Peyer's patch (tissue), 4 donors: Measurements from ENCODE around the gene PARD3B. TPM values are rescaled to one million over a fixed set of nuclear protein-coding genes. Genes with fewer than 3 reads are reported as not detected.

ENCODE experiments used
- DNase-seq, 3 donors: peaks; one replicate each; pipeline ENCODE4 v3.0.0-alpha.2; 2017 to 2019
- H3K27ac ChIP-seq, 4 donors: fragments of 200-600 bp; sonication (generic); one replicate each; pipeline ENCODE4 v1.5.1; 2016 to 2019
- H3K27me3 ChIP-seq, 2 donors: fragments of 200-600 bp; sonication (generic); one replicate each; pipeline ENCODE4 v1.5.1; 2019
- H3K36me3 ChIP-seq, 3 donors: fragments of 200-600 bp; sonication (generic); one replicate each; pipeline ENCODE4 v1.5.1; 2016 to 2019
- H3K4me1 ChIP-seq, 4 donors: fragments of 200-600 bp; sonication (generic); one replicate each; pipeline ENCODE4 v1.5.1; 2016 to 2019
- H3K4me3 ChIP-seq, 4 donors: fragments of 200-600 bp; sonication (generic); 1 replicate in 3 of 4; 2 replicates in 1 of 4; pipeline ENCODE4 v1.5.1; 2016 to 2019; ENCODE audit warnings: mild to moderate bottlenecking in 1 of 4
- H3K9me3 ChIP-seq, 4 donors: fragments of 200-600 bp; sonication (generic); one replicate each; pipeline ENCODE4 v1.5.1; 2016 to 2019; ENCODE audit warnings: mild to moderate bottlenecking in 1 of 4
- POLR2A ChIP-seq, 2 donors: fragments of 450-650 bp; IDR thresholded peaks; one replicate each; pipeline ENCODE4 v1.5.1; 2017; ENCODE audit warnings: antibody characterized with exemption in 2 of 2, mild to moderate bottlenecking in 2 of 2, moderate library complexity in 2 of 2
- total RNA-seq, 4 donors: library from RNA; depleted of rRNA; stranded (reverse); fragments of >200 nt; gene quantifications; one replicate each; pipeline ENCODE4 v1.1.0, GENCODE V29; 2016
- TF ChIP-seq, protein P1 (sequence below), 6 experiments: fragments of 450-650 bp in 4 of 6; fragments of 200-600 bp in 2 of 6; sonication (generic) in 1 of 6; IDR thresholded peaks; one replicate each; pipeline ENCODE4 v1.5.1; 2017 to 2019; ENCODE audit warnings: antibody characterized with exemption in 6 of 6, mild to moderate bottlenecking in 3 of 6, moderate library complexity in 1 of 6

Gene PARD3B
- total RNA-seq, 4 donors from 2014 or later = 19.6 to 52.0 (median 40.6) TPM

DNA sequence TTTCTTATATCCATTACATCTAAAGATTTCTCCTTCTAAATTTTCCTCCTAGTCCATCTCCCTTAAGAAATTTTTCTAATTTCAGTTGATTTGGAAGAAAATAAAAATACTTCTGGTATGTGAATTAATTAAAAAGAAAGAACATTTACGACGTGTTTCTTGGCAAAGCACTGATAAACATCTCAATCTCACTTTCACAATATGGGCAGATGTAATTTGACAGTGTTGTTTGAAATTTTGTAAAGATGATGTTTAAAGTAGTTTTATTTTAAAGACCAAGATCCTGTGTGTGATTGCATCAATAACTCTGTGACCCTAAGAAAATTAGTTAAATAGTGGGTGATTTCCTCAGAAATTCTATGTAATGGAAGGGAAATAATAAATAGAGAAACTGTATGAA is 510.0 kb downstream of the PARD3B start:
- H3K27me3 ChIP-seq = no peaks in the 10 kb centered on the region
- no peak for DNase-seq
- H3K27ac ChIP-seq = no peak overlapping the region
- no peaks in the 10 kb centered on the region for H3K4me1 ChIP-seq
- H3K4me3 ChIP-seq = no peak overlapping the region
- H3K9me3 ChIP-seq = no peaks in the 10 kb centered on the region
- TF ChIP-seq POLR2A (IDR thresholded peaks at IDR 0.05) = no peak
- TF ChIP-seq, protein P1, sequence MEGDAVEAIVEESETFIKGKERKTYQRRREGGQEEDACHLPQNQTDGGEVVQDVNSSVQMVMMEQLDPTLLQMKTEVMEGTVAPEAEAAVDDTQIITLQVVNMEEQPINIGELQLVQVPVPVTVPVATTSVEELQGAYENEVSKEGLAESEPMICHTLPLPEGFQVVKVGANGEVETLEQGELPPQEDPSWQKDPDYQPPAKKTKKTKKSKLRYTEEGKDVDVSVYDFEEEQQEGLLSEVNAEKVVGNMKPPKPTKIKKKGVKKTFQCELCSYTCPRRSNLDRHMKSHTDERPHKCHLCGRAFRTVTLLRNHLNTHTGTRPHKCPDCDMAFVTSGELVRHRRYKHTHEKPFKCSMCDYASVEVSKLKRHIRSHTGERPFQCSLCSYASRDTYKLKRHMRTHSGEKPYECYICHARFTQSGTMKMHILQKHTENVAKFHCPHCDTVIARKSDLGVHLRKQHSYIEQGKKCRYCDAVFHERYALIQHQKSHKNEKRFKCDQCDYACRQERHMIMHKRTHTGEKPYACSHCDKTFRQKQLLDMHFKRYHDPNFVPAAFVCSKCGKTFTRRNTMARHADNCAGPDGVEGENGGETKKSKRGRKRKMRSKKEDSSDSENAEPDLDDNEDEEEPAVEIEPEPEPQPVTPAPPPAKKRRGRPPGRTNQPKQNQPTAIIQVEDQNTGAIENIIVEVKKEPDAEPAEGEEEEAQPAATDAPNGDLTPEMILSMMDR (IDR thresholded peaks at IDR 0.05) = no peak
- H3K36me3 ChIP-seq = no peaks in the 10 kb centered on the region

DNA sequence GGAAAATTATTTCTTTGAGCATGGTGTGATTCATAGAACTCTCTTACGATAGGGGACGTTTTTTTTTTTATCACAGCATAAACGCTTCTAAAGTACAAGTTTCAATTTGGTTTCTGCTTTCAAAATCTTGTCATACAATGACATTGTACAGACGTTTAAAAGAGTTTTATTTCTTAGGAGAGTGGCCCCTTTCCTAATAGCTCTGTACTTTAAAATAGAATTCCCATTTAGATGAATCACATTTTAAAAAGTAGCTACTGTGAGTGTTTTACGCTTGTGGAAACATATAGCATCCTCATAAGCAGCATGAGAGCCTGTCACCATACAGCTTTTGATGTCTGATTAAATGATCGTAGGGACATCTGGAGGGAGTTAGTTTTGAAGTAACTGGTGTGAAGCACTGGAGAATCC is 510.9 kb downstream of the PARD3B start:
- TF ChIP-seq POLR2A (IDR thresholded peaks at IDR 0.05) = no peak
- TF ChIP-seq, protein P1 (IDR thresholded peaks at IDR 0.05) = no peak
- no peaks in the 10 kb centered on the region for H3K27me3 ChIP-seq
- H3K36me3 ChIP-seq = no peaks in the 10 kb centered on the region
- H3K4me1 ChIP-seq = no peaks in the 10 kb centered on the region
- H3K27ac ChIP-seq = no peak overlapping the region
- DNase-seq = no peak
- H3K9me3 ChIP-seq = no peaks in the 10 kb centered on the region
- H3K4me3 ChIP-seq = no peak overlapping the region

DNA sequence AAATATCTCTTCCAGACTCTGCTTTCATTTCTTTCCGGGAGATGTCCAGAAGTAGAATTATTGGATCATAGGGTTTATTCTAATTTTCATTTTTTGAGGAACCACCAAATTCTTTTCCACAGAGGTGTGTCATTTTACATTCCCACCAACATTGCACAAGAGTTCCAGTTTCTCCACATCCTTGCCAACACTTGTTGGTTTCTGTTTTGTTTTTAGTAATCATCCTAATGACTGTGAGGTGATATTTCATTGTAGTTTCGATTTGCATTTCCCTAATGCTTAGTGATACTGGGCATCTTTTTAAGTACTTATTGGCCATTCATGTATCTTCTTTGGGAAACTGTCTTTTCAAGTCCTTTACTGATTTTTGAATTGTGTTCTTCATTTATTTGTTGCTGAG is 513.1 kb downstream of the PARD3B start:
- Histone ChIP-seq H3K27me3 (no peaks in the 10 kb centered on the region), H3K36me3 (no peaks in the 10 kb centered on the region), H3K4me3 (no peak overlapping the region), H3K9me3 (no peaks in the 10 kb centered on the region), H3K27ac (no peak overlapping the region), H3K4me1 (no peaks in the 10 kb centered on the region)
- no peak for DNase-seq
- TF ChIP-seq, protein P1 (IDR thresholded peaks at IDR 0.05) = no peak
- no peak for TF ChIP-seq POLR2A (IDR thresholded peaks at IDR 0.05)

DNA sequence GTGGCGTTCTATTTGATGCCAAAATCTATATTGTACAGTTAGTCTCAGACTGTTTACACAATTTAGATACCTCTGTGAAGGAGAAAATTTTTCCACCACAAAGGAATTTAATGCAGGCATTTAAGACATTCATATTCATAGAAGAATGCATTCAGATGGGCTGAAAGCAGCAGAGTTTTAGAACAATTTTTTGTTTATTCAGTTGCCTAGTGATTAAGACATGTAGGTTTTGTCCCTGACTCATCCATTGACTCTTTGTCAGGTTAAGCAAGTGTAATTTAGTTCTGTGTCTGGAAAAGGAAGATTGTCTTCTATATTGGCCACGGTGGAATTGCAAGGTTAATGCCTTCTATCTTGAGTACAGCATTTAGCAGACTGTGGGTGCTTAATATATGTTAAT is 515.0 kb downstream of the PARD3B start:
- Histone ChIP-seq H3K27me3 (no peaks in the 10 kb centered on the region), H3K4me3 (no peak overlapping the region), H3K4me1 (no peaks in the 10 kb centered on the region), H3K36me3 (no peaks in the 10 kb centered on the region), H3K9me3 (no peaks in the 10 kb centered on the region), H3K27ac (no peak overlapping the region)
- TF ChIP-seq, protein P1 (IDR thresholded peaks at IDR 0.05) = no peak
- no peak for TF ChIP-seq POLR2A (IDR thresholded peaks at IDR 0.05)
- DNase-seq = no peak

DNA sequence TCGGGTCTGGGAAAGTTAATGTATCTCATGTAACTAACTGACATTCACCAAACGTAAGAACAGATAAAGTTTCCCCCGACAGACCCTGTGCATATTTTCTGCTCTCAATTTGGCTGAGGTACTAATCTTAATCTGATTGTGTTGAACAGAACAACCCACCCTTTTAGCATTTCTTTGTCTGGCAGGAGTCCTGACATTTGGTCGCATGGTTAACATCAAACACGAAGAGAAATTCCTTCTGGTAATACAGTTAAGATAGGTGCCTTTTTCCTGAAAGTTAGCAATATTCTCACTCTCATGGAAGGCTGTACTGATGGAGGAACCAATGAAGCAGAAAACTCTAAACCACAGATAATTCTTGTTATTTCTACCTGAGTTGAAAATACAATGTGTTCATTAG is 520.8 kb downstream of the PARD3B start:
- Histone ChIP-seq H3K27ac (no peak overlapping the region), H3K36me3 (no peaks in the 10 kb centered on the region), H3K4me3 (no peak overlapping the region), H3K9me3 (no peaks in the 10 kb centered on the region), H3K27me3 (no peaks in the 10 kb centered on the region), H3K4me1 (no peaks in the 10 kb centered on the region)
- no peak for DNase-seq
- TF ChIP-seq POLR2A (IDR thresholded peaks at IDR 0.05) = no peak
- TF ChIP-seq, protein P1 (IDR thresholded peaks at IDR 0.05) = no peak

DNA sequence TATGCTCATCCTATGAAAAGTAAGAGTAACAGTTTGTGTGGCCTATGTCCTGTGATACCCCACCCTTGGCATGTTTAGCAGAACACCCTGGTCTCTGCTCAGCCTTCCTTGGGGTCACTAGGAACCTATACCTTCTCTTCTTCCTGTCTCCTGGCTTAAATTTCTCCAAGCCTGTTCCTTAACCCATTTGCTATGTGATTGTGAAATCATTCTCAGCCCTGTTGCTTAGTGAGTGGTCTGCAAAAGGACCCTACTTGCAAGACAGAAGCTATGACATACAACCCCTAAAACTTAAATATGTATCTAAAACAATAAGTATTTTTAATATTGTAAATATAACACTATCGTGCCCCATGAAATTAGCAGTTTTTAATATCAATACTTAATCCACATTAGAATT is 524.7 kb downstream of the PARD3B start:
- Histone ChIP-seq H3K4me1 (no peaks in the 10 kb centered on the region), H3K4me3 (no peak overlapping the region), H3K27me3 (no peaks in the 10 kb centered on the region), H3K9me3 (no peaks in the 10 kb centered on the region), H3K36me3 (no peaks in the 10 kb centered on the region), H3K27ac (no peak overlapping the region)
- TF ChIP-seq, protein P1 (IDR thresholded peaks at IDR 0.05) = no peak
- no peak for TF ChIP-seq POLR2A (IDR thresholded peaks at IDR 0.05)
- DNase-seq = no peak
